ENCODE data around the gene GALP. TPM values are rescaled to one million over a fixed set of nuclear protein-coding genes. Genes with fewer than 3 reads are reported as not detected.
A peak's percentile ranks its signal among the peaks of the same experiment; 100 is the strongest.
"Not testable (repeated sequence)": the region's sequence is repeated elsewhere in the genome, so short reads cannot be mapped to it uniquely, and the experiment has no call there.

GALP gene
- polyA plus RNA-seq, 4 donors = 0.43 TPM; not detected in 3

DNA sequence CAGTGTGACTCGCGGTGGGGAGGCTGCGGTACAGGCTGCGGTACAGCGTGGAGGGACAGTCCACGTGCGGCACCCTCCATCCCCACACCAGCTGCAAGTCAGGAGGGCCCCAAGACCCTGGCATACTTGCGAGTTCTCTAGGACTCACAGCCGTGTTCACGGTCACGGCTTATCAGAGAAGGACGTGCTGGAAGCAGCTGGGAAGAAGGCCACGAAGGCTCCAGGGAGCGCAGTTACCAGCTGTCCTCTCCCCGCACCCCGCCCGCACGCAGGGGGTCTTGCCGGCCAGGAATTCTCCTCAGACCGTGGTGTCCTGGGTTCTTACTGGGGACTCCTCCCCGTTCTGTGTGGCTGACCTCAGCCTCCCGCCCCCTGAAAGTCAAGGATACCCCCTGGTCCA, 28.5 kb upstream of the GALP start:
- no peak for DNase-seq (ENCODE audit: low read depth in 4 of 4, low spot score in 3 of 4)

DNA sequence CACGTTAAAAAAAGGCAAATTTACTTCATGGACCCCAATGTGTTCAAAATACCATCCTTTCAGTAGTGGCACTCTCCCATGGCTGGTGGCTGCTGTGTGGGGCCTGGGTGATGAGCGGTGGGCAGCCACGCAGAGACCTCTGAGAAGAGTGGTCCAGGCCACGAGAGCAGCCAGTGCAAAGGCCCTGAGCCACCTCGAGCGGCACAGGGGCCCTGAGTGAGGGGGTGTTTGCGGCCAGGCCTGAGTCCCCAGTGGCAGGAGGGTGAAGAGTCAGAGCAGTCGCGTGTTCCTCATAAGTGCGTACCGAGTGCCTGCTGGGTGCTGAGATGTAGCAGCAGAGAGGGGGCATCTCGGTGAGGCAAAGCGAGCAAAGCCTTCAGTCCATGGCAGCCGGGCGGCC, 27.7 kb upstream of the GALP start:
- no peak for DNase-seq (ENCODE audit: low read depth in 4 of 4, low spot score in 3 of 4)

GRCh38 chr19:56148955-56149655, 26.7 kb upstream of the GALP start:
- DNase-seq (ENCODE audit: low read depth in 4 of 4, low spot score in 3 of 4) = not testable (repeated sequence)

DNA sequence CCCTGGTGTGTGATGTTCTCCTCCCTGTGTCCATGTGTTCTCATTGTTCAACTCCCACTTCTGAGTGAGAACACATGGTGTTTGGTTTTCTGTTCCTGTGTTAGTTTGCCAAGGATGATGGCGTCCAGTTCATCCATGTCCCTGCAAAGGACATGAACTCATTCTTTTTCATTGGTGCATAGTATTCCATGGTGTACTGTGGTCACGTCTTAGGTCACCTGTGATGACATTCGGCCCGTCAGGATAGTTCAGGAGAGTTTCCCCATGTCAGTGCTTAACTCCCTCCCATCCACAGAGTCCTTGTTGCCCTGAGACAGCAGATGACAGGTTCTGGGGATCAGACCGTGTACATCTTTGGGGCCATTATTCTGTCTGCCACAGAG, 26.2 kb upstream of the GALP start:
- no peak for DNase-seq (ENCODE audit: low read depth in 4 of 4, low spot score in 3 of 4)

DNA sequence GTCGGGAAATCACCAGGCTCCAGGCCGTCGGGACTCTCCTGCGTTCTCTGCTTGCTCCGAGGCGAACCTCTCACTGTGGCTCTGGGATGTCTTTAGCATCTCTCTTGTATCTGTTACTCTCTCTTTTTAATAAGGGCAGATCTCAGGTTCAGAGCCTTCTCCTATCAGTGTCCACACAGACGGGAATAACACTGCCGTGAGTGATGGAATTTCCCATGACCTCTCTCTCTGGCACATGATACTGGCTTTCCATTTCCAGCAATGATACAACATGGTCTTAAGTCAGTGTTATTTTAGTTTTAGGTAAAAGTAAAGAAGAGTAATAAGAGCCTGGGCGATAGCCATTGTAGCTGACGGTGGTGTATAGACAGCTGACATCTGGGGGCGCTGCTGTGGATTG, 25.4 kb upstream of the GALP start:
- DNase-seq (ENCODE audit: low read depth in 4 of 4, low spot score in 3 of 4) = no peak

- no peak for DNase-seq (ENCODE audit: low read depth in 4 of 4, low spot score in 3 of 4)
These were observed 23.2 kb upstream of the GALP start for GRCh38 chr19:56152644-56153043.

DNA sequence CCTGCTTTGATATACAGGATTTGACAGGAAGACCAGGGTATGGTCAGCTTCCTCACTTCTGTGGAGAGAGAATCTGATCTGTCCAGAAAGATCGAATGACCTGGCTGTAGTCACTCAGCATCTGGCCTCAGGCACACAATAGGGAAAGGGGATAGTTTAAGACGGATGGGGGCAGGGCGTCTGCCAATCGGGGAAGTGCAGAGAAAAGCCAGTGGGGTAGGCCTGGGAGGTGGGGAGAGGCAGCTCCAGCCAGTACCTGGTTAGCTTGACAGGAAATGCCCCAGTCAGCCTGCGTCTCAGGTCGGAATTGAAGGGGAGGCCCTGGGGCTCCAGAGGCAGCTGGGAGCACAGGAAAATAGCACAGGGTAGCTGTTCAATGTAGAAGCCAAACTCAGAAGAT, 22.3 kb upstream of the GALP start:
- no peak for DNase-seq (ENCODE audit: low read depth in 4 of 4, low spot score in 3 of 4)

- DNase-seq (ENCODE audit: low read depth in 4 of 4, low spot score in 3 of 4) = no peak
These were observed 20.6 kb upstream of the GALP start for GRCh38 chr19:56155124-56155687.

DNA sequence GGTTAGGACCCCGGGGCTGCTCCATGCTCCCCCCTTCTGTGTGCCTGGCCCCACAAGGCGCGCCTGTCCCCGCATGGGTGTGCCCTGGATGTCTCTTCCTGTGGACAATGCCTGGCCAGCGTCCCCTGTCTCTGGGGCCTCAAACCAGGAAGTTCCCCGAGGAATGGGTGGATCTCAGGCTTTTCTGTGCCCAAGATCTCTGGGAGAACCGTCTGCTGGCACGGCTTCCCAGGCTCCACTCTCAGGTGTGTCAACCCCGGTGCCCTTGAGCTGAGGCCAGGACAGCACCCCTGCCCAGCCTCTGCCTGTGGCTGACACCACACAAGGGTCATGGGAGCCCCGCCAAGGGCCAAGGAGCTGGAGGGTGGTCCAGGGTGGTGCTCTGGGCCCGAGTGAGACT, 19.0 kb upstream of the GALP start:
- DNase-seq (ENCODE audit: low read depth in 4 of 4, low spot score in 3 of 4) = no peak

DNA sequence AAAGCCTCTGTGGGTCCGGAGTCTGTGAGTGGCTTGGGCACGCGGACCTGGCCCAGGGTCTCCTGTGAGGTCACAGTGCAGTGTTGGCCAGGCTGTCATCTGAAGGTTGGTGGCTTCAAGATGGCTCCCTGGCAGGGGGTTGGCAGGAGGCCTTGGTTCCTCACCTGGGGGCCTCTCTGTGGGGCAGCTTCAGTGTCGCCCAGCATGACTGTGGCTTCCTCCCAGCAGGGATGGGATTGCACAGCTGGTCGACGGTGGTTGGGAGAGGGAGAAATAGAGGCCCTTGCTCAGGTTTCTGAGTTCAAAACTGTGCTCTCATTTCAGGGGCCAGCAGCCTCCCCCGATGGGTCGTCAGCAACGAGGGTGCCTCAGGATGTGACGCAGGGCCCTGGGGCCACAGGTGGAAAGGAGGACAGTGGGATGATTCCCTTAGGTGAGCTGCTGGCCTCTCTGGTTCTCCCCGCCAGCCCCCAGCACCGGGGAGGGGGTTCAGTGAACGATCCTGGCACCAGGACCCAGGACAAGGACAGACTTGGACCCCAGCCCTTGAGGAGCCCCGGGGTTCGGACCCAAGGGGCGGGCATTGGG, 17.5 kb upstream of the GALP start:
- DNase-seq (ENCODE audit: low read depth in 4 of 4, low spot score in 3 of 4) = no peak

DNA sequence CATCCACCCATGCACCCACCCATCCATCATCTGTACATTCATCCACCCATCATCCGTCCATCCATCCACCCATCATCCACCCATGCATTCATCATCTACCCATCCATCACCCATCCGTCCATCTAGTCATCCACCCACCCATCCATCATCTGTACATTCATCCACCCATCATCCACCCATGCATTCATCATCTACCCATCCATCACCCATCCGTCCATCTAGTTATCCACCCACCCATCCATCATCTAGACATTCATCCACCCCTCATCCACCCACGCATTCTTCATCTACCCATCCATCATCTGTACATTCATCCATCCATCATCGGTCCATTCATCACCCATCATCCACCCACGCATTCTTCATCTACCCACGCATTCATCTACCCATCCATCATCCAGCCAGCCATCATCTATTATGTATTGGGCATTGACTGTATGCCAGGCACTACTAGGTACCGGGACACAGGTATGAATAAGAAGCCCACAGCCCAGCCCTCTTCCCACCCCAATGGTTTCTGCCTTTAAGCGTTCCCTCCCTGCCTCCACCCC, 16.7 kb upstream of the GALP start:
- DNase-seq (ENCODE audit: low read depth in 4 of 4, low spot score in 3 of 4) = no peak

DNA sequence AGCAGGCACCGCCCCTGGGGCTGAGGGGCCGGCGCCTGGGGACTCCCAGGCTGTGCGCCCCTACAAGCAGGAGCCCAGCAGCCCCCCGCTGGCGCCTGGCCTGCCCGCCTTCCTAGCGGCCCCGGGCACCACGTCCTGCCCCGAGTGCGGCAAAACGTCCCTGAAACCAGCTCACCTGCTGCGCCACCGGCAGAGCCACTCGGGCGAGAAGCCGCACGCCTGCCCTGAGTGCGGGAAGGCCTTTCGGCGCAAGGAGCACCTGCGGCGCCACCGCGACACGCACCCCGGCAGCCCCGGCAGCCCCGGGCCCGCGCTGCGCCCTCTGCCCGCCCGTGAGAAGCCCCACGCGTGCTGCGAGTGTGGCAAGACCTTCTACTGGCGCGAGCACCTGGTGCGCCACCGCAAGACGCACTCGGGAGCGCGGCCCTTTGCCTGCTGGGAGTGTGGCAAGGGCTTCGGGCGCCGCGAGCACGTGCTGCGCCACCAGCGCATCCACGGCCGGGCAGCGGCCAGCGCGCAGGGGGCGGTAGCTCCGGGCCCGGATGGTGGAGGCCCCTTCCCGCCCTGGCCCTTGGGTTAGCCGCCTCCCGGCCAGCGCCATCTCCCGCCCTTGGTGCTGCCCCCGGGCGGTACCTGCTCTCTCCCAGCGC, 16.1 kb upstream of the GALP start:
- DNase-seq (ENCODE audit: low read depth in 4 of 4, low spot score in 3 of 4) = no peak

DNA sequence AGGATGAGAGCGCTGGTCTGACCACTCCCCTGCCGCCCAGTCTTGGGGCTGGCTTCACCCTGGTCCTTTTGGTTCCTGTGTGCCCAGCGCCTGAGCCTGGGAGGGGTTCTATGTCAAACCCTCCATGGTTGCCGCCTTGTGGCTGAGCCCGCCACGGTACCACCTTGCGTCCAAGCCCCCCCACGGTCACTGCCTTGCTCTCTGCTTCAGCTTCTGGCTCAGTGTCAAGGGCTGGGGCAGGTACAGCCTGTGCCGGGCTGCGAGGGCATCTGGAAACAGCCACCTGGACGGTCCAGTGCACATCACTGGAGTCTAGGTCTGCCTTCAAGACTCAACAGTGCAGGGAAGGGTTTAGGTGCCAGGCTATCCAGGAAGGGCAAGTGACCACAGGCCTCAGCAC, 14.3 kb upstream of the GALP start:
- no peak for DNase-seq (ENCODE audit: low read depth in 4 of 4, low spot score in 3 of 4)

GRCh38 chr19:56162258-56162657, 13.6 kb upstream of the GALP start:
- DNase-seq (ENCODE audit: low read depth in 4 of 4, low spot score in 3 of 4) = no peak

- DNase-seq (ENCODE audit: low read depth in 4 of 4, low spot score in 3 of 4) = no peak
These were observed 12.7 kb upstream of the GALP start for GRCh38 chr19:56163097-56163496.

DNA sequence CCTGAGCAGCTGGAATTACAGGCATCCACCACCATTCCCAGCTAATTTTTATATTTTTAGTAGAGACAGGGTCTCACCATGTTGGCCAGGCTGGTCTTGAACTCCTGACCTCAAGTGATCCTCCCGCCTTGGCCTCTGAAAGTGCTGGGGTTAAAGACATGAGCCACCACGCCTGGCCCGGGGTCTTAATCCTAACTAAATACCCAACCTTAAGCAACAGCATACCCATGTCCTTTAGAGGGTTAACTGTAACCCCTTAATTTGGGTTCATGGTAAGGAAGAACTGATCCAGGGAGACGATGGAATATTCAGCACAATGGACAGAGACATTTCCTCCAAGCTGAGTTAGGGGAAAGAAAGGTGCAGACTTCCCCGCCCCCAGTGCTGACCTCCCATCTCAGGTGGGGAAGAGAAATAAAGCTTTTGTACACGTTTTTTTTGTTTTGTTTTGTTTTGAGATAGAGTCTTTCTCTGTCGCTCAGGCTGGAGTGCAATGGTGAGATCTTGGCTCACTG, 8.7 kb upstream of the GALP start:
- DNase-seq (ENCODE audit: low read depth in 4 of 4, low spot score in 3 of 4) = peak in 2 of 4 donors; percentile 18 to 27

GRCh38 chr19:56170261-56170660, 5.5 kb upstream of the GALP start:
- no peak for DNase-seq (ENCODE audit: low read depth in 4 of 4, low spot score in 3 of 4)

DNA sequence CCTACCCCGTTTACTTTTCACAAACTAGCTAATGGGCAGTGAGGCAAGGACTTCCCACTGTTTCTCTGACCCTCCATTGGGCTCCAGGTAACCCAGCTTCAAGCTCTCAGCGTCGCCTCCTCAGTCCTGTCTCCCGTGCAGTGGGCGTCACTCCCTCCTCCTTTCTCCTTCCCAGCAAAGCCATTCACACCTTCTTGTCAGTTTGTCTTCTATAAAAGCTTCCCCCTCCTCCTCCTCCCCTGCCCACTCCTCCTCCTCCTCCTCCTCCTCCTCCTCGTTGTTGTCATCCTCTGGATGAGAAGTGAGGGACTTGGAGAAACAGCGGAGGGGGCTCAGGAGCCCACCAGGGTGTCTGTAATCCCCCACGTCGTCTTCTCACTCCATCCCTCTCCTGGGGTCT, 1.7 kb upstream of the GALP start:
- DNase-seq (ENCODE audit: low read depth in 4 of 4, low spot score in 3 of 4) = no peak

GRCh38 chr19:56174550-56174949, 1.3 kb upstream of the GALP start:
- no peak for DNase-seq (ENCODE audit: low read depth in 4 of 4, low spot score in 3 of 4)

DNA sequence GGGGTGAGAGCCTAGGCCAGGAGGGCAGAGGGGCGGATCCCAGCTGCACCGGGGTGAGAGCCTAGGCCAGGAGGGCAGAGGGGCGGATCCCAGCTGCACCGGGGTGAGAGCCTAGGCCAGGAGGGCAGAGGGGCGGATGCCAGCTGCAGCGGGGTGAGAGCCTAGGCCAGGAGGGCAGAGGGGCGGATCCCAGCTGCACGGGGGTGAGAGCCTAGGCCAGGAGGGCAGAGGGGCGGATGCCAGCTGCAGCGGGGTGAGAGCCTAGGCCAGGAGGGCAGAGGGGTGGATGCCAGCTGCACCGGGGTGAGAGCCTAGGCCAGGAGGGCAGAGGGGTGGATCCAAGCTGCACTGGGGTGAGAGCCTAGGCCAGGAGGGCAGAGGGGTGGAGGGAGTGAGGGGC, 502 bp downstream of the GALP start:
- DNase-seq (ENCODE audit: low read depth in 4 of 4, low spot score in 3 of 4) = not testable (repeated sequence)

DNA sequence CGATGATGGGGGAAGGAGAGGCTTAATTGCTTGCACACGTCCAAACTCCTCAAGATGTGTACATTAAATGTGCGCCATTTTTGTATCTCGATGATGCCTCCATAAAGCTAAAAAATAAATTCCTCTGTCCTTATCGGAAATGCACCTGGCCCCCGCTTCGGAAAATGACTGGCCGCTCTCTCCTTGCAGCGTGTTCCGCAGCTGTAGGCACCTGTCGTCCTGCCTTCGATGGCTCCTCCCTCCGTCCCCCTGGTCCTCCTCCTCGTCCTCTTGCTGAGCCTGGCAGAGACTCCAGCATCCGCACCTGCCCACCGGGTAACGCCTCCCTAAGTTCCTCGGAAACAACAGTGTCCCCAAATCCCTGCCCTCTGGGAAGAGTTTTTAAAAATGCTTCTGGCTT, 1.1 kb downstream of the GALP start:
- no peak for DNase-seq (ENCODE audit: low read depth in 4 of 4, low spot score in 3 of 4)

Measured in right renal pelvis (tissue), 4 donors.